G401.6 (cell line): Measurements from ENCODE around the gene MOB3B.
"Not testable (repeated sequence)": the region's sequence is repeated elsewhere in the genome, so short reads cannot be mapped to it uniquely, and the experiment has no call there.

Experiments
- FAIRE-seq: peaks from 2 replicates; lab custom pipeline; 2012; peaks lifted over from hg19 to GRCh38; lab: Jason Lieb, UNC

The MOB3B gene

GRCh38 chr9:27473111-27473529, 56.5 kb downstream of the MOB3B start:
- no peak for FAIRE-seq

- FAIRE-seq: no peak
These were observed 57.4 kb downstream of the MOB3B start for GRCh38 chr9:27472195-27472594.

GRCh38 chr9:27471789-27472188, 57.8 kb downstream of the MOB3B start:
- FAIRE-seq: no peak

- FAIRE-seq: no peak
These were observed 58.2 kb downstream of the MOB3B start for GRCh38 chr9:27471366-27471765.

GRCh38 chr9:27470291-27470856, 59.2 kb downstream of the MOB3B start:
- no peak for FAIRE-seq

- FAIRE-seq: no peak
These were observed 60.1 kb downstream of the MOB3B start for GRCh38 chr9:27469550-27469949.

GRCh38 chr9:27468462-27469110, 61.0 kb downstream of the MOB3B start:
- FAIRE-seq: no peak

GRCh38 chr9:27468000-27468399, 61.6 kb downstream of the MOB3B start:
- no peak for FAIRE-seq

GRCh38 chr9:27467486-27467885, 62.1 kb downstream of the MOB3B start:
- no peak for FAIRE-seq

- not testable (repeated sequence) for FAIRE-seq
These were observed 63.1 kb downstream of the MOB3B start for GRCh38 chr9:27466516-27466915.

GRCh38 chr9:27464950-27465349, 64.7 kb downstream of the MOB3B start:
- not testable (repeated sequence) for FAIRE-seq

GRCh38 chr9:27462846-27463245, 66.8 kb downstream of the MOB3B start:
- no peak for FAIRE-seq

- FAIRE-seq: no peak
These were observed 67.2 kb downstream of the MOB3B start for GRCh38 chr9:27462434-27462833.

- FAIRE-seq: no peak
These were observed 69.2 kb downstream of the MOB3B start for GRCh38 chr9:27460226-27461023.

- FAIRE-seq: no peak
These were observed 72.2 kb downstream of the MOB3B start for GRCh38 chr9:27457445-27457844.

- FAIRE-seq: no peak
These were observed 75.6 kb downstream of the MOB3B start for GRCh38 chr9:27453860-27454553.

- no peak for FAIRE-seq
These were observed 78.3 kb downstream of the MOB3B start for GRCh38 chr9:27451207-27451797.

GRCh38 chr9:27450752-27451151, 78.9 kb downstream of the MOB3B start:
- no peak for FAIRE-seq

- FAIRE-seq: not testable (repeated sequence)
These were observed 81.3 kb downstream of the MOB3B start for GRCh38 chr9:27448356-27448755.

- no peak for FAIRE-seq
These were observed 82.5 kb downstream of the MOB3B start for GRCh38 chr9:27447031-27447683.

GRCh38 chr9:27445688-27446087, 83.9 kb downstream of the MOB3B start:
- no peak for FAIRE-seq

GRCh38 chr9:27445057-27445595, 84.5 kb downstream of the MOB3B start:
- FAIRE-seq: no peak
